Endodermal cell (in vitro differentiated cells): ENCODE measurements around the gene P2RY2. TPM values are rescaled to one million over a fixed set of nuclear protein-coding genes. Genes with fewer than 3 reads are reported as not detected.

Experiments
- DNase-seq: peaks from one replicate; pipeline ENCODE4 v3.0.0-alpha.2; 2017
- H3K27ac ChIP-seq: 2 replicates; pipeline ENCODE4 v1.5.1; 2013; ENCODE audit warnings: mild to moderate bottlenecking, low read depth, low read length, moderate library complexity
- H3K27me3 ChIP-seq: 2 replicates; pipeline ENCODE4 v1.6.1; 2013; ENCODE audit warnings: mild to moderate bottlenecking, low read length, moderate library complexity; ENCODE audit not compliant: insufficient read depth, control insufficient read depth, poor library complexity, severe bottlenecking
- H3K36me3 ChIP-seq: 2 replicates; pipeline ENCODE4 v1.7.0; 2013; ENCODE audit warnings: mild to moderate bottlenecking, low read length, moderate library complexity; ENCODE audit not compliant: control insufficient read depth, insufficient read depth
- H3K4me1 ChIP-seq: one replicate; pipeline ENCODE4 v1.7.0; 2013; ENCODE audit warnings: low read length; ENCODE audit not compliant: control insufficient read depth, insufficient read depth
- H3K4me3 ChIP-seq: 2 replicates; pipeline ENCODE4 v1.5.1; 2013; ENCODE audit warnings: mild to moderate bottlenecking, low read length, moderate library complexity
- H3K9ac ChIP-seq: 2 replicates; pipeline ENCODE4 v1.6.1; 2013; ENCODE audit warnings: mild to moderate bottlenecking, low read length, moderate library complexity; ENCODE audit not compliant: poor library complexity, severe bottlenecking; ENCODE audit errors: extremely low read depth
- H3K9me3 ChIP-seq: 2 replicates; pipeline ENCODE4 v1.6.1; 2013; ENCODE audit warnings: mild to moderate bottlenecking, low read length, moderate library complexity; ENCODE audit not compliant: control insufficient read depth
- H3K27ac Mint-ChIP-seq: 2 replicates; pipeline ENCODE4 v1.8.0; 2020; ENCODE audit warnings: mixed read lengths
- H3K27me3 Mint-ChIP-seq: 2 replicates; pipeline ENCODE4 v1.8.0; 2021; ENCODE audit warnings: mild to moderate bottlenecking, mixed read lengths; ENCODE audit not compliant: insufficient read depth
- H3K36me3 Mint-ChIP-seq: 2 replicates; pipeline ENCODE4 v1.8.0; 2020; ENCODE audit warnings: low read depth, mixed read lengths
- H3K4me1 Mint-ChIP-seq: 2 replicates; pipeline ENCODE4 v1.8.0; 2020; ENCODE audit warnings: mixed read lengths
- H3K4me3 Mint-ChIP-seq: 2 replicates; pipeline ENCODE4 v1.8.0; 2020; ENCODE audit warnings: mild to moderate bottlenecking, moderate library complexity, mixed read lengths
- H3K9me3 Mint-ChIP-seq: 2 replicates; pipeline ENCODE4 v1.8.0; 2020; ENCODE audit warnings: mild to moderate bottlenecking, mixed read lengths
- WGBS, 2 experiments: methylation state at CpG; one replicate each; pipeline versions ENCODE4 v1.1.5 to v1.1.7; 2013; ENCODE audit warnings: missing lambda C conversion rate in 2 of 2, mixed read lengths in 1 of 2; ENCODE audit not compliant: insufficient coverage in 1 of 2, insufficient read length in 1 of 2; 5-methylcytosine and 5-hydroxymethylcytosine counted together
- total RNA-seq, 2 donors: library from RNA; stranded (reverse); fragmentation: NEBNext Ultra II Directional in 1 of 2; extraction: Animal tissue kit (Norgen Biotek cat#: 25700) in 1 of 2; gene quantifications; 2 replicates in 1 of 2; 3 replicates in 1 of 2; pipeline ENCODE4 v1.2.1, GENCODE V29; 2021
- TF ChIP-seq, protein P1 (sequence below): fragments of 200-600 bp; sonication (generic); conservative IDR thresholded peaks from 2 replicates; pipeline ENCODE4 v1.5.0; 2021; ENCODE audit warnings: antibody characterized with exemption, mild to moderate bottlenecking

The P2RY2 gene
- total RNA-seq, 2 donors from 2014 or later: 0.60 to 0.62 TPM

DNA sequence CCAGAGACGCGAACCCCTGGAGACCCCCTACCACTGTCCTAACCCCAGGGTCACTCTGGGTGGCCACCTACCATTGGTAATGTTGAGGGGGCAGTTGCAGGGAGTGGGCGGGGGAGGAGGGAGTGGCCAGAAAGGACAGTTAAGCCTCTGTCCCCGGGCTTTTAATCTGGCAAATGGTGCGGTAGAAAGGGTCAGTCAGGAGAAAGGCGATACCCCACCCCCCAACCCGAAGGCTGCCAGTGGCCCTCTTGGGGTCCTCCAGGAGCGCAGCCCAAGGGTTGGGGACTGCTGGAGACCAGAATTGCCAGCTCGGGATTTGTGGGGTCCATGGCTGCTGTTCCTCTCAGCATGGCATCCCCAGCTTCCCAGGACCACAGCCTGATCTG, 742 bp downstream of the P2RY2 start:
- DNase-seq: no peak
- TF ChIP-seq, protein P1, sequence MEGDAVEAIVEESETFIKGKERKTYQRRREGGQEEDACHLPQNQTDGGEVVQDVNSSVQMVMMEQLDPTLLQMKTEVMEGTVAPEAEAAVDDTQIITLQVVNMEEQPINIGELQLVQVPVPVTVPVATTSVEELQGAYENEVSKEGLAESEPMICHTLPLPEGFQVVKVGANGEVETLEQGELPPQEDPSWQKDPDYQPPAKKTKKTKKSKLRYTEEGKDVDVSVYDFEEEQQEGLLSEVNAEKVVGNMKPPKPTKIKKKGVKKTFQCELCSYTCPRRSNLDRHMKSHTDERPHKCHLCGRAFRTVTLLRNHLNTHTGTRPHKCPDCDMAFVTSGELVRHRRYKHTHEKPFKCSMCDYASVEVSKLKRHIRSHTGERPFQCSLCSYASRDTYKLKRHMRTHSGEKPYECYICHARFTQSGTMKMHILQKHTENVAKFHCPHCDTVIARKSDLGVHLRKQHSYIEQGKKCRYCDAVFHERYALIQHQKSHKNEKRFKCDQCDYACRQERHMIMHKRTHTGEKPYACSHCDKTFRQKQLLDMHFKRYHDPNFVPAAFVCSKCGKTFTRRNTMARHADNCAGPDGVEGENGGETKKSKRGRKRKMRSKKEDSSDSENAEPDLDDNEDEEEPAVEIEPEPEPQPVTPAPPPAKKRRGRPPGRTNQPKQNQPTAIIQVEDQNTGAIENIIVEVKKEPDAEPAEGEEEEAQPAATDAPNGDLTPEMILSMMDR: no peak
- no peak overlapping the region for H3K27ac ChIP-seq
- H3K27ac Mint-ChIP-seq: no peak overlapping the region
- peak overlapping the region; percentile 65 for H3K4me3 Mint-ChIP-seq
- H3K27me3 ChIP-seq: peaks cover 29% of the 10 kb centered on the region
- H3K9me3 Mint-ChIP-seq: no peaks in the 10 kb centered on the region
- H3K4me1 ChIP-seq: peaks cover 13% of the 10 kb centered on the region
- H3K4me3 ChIP-seq: peak overlapping the region; percentile 73
- WGBS, 2 experiments: 59 to 77% methylated on average over 5 to 9 of the region's 9 CpGs
- H3K9ac ChIP-seq: no peak overlapping the region
- H3K27me3 Mint-ChIP-seq: peaks cover 54% of the 10 kb centered on the region
- H3K36me3 ChIP-seq: no peaks in the 10 kb centered on the region
- peaks cover 14% of the 10 kb centered on the region for H3K4me1 Mint-ChIP-seq
- H3K36me3 Mint-ChIP-seq: no peaks in the 10 kb centered on the region
- no peaks in the 10 kb centered on the region for H3K9me3 ChIP-seq

DNA sequence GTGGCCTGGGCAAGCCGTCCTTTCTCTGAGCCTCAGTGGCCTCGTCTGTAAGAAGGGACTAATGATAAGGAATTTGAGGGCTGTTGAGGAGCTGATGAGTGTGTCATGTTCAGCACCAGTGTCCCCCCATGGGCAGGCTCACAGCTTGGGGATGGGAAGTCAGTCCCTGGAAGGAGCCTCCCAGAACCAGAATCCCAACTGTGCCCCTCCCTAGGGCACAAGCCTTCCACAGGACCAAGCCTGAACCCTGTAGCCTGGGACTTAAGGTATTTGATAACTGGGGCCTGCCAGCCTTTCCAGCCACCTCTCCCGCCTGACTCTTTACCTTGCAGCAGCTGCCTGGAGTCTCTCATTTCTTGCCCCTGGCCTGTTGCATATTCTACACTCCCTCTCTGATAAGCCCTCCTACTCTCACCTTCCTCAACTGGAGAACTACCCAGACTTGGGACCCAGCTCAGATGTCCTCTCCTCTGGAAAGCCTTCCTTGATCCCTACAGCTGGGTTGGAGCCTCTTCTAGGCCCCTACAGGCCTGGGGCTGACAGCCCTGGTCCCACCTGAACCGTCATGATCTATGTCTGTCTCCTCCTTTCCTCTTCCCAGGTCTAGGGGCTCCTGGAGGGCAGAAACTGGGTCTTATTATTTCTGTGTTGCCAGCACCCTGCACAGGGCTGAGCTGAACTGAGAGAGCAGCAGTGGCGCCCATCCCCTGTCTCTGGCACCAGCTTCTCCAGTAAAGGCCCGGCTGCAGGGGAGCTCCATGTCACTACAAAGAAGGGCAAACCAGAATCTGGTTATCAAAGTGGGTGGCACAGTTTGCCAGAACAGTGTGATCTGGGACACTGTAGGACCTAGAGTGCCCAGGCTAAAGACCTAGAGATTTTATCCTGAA, 1.6 kb downstream of the P2RY2 start:
- Mint-ChIP-seq H3K36me3 (no peaks in the 10 kb centered on the region), H3K27ac (no peak overlapping the region)
- H3K4me1 ChIP-seq: peaks cover 13% of the 10 kb centered on the region

DNA sequence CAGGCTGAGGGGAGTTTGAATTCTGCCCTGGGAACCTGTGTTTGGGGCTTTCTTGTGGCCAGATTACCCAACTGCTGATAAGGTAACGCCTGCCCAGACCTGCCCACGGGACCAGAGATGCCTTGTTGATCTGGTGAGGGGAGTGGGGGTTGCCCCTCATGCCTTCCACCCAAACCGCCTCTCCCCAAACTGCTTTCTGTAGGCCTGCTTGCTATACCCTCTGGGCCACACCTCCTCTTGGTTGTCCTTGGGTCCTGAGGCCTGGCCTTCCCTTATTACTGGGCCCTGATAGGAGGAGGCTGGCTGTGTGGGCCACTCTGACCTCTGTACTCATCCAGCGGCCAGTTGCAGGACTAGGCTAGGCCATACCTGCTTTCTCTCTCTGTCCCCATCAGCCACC, 3.4 kb downstream of the P2RY2 start:
- Histone ChIP-seq H3K27me3 (peaks cover 30% of the 10 kb centered on the region), H3K36me3 (no peaks in the 10 kb centered on the region), H3K9ac (no peak overlapping the region), H3K9me3 (no peaks in the 10 kb centered on the region), H3K4me1 (peaks cover 13% of the 10 kb centered on the region), H3K27ac (no peak overlapping the region), H3K4me3 (no peak overlapping the region)
- H3K4me3 Mint-ChIP-seq: no peak overlapping the region
- peaks cover 59% of the 10 kb centered on the region for H3K27me3 Mint-ChIP-seq
- peaks cover 14% of the 10 kb centered on the region for H3K4me1 Mint-ChIP-seq
- no peaks in the 10 kb centered on the region for H3K36me3 Mint-ChIP-seq
- no peaks in the 10 kb centered on the region for H3K9me3 Mint-ChIP-seq
- H3K27ac Mint-ChIP-seq: no peak overlapping the region
- WGBS, 2 experiments: 82 to 100% methylated on average over 2 to 4 of the region's 4 CpGs
- DNase-seq: no peak
- TF ChIP-seq, protein P1: no peak

More for the DNA sequence above, 1.6 kb downstream of the P2RY2 start:
- Histone ChIP-seq H3K4me3 (no peak overlapping the region), H3K27ac (no peak overlapping the region), H3K9ac (no peak overlapping the region), H3K9me3 (no peaks in the 10 kb centered on the region), H3K36me3 (no peaks in the 10 kb centered on the region), H3K27me3 (peaks cover 30% of the 10 kb centered on the region)
- WGBS, 2 experiments: 95 to 96% methylated on average over 5 to 6 of the region's 6 CpGs
- H3K27me3 Mint-ChIP-seq: peaks cover 59% of the 10 kb centered on the region
- peaks cover 14% of the 10 kb centered on the region for H3K4me1 Mint-ChIP-seq
- TF ChIP-seq, protein P1: no peak
- peak overlapping the region; percentile 65 for H3K4me3 Mint-ChIP-seq
- H3K9me3 Mint-ChIP-seq: no peaks in the 10 kb centered on the region
- DNase-seq: peak; percentile 43
